ENCODE results near the gene RAB7B.

Gene RAB7B

DNA sequence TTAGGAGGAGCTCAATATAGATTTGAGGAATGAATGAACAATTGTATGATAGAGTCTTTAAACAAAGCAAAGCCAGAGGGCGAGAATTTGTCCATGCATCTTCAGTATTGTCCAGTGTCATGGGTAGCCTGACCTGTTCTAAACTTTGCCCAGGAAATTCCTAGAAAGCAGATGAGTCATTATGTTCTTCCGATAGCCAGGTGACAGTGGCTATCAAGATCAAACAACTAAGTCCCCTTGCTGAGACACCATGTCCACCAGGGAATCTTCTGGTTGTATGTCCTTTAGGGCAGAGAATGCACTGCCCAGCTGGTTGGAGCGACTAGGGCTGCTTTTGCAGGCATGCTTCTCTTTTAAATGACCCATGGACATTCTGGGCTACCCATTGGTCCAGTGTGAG is 58.1 kb downstream of the RAB7B start:
- no peak for DNase-seq

DNA sequence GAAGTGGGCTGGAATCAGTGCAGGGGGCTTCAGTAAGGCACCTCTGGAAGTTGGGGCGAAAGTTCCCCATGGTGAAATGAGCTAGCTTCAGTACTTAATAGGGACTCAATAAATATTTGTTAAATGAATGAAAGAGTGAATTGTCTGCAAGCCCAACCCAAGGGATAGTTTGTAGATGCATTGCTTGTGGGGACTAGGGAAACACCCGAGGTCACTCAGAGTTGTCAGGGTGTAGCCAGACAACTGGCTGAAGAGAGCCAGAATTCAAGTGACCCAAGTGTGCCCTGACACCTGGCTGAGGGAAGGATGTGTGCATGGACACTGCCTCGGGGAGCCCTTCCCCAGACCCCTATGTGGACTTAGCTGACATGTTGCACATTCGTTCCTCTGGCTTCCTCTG is 58.7 kb downstream of the RAB7B start:
- DNase-seq = no peak

DNA sequence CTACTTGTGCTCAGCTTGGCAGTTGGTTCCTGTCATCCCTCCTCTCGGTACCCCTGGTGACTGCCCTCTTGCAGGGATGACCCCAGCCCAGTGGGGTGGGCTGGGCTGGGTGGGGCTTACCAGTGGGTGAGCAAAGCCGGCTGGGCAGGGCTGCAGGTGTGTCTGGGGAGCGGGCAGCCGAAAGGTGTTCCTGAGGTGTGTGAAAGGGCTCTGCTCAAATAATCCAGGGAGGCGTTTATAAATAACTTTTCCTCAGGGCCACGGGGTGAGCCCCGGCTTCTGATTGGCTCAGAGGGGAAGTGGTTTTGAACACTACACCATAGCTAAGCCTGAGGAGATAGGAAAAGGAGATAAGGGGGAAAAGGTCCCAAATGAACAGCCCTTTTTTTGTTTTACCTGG is 60.0 kb downstream of the RAB7B start, which contains the start of gene SLC26A9:
SLC26A9 (minus strand) TSS at position 212 of the 400 bp plus-strand sequence. CDS start 7,636 bp downstream, outside the sequence.
- no peak for DNase-seq

DNA sequence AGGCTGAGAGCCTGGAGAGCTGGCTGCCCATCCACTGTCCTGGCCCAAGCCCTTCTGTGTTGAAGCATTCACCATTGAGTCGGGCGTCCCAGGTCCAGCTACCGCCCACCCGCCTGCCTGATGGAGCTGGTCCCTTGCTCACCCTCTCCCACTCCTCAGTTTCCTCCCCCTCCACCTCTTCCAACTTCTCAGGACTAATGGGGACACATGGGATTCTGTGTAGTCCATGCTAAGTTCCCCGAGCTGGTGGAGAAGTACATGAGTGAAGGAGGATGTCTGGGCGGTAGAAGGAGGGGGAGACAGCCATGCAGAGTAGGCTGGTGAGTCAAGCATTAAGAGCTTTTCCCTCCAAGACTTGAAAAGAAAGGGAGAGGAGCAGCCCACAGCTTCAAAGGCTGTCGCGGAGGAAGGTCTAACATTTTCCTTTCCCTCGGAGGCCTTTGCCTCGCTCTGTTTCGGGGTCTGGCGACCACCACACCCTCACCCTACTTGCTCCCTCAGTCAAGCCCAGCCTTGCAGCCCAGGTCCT is 60.5 kb downstream of the RAB7B start:
- no peak for DNase-seq

DNA sequence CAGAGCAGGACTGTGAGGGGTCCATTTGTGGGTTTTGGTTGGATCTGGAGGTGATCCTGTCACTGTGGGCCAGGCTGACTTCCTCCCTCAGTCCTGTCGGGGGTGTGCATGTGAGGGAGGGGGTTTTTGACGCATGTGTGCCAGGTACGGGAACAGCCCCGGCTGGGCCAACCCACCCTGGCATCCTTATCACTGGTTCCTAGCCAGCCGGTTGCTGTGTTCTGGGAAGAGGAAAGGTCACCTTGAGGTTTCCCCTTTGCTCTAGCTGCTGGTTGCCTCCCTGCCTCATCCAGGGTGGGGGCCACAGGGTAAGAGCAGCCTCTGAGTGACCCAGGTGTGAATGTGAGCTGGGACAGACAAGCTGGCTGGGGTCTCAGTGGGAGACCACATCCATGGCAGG is 62.5 kb downstream of the RAB7B start:
- DNase-seq = no peak

DNA sequence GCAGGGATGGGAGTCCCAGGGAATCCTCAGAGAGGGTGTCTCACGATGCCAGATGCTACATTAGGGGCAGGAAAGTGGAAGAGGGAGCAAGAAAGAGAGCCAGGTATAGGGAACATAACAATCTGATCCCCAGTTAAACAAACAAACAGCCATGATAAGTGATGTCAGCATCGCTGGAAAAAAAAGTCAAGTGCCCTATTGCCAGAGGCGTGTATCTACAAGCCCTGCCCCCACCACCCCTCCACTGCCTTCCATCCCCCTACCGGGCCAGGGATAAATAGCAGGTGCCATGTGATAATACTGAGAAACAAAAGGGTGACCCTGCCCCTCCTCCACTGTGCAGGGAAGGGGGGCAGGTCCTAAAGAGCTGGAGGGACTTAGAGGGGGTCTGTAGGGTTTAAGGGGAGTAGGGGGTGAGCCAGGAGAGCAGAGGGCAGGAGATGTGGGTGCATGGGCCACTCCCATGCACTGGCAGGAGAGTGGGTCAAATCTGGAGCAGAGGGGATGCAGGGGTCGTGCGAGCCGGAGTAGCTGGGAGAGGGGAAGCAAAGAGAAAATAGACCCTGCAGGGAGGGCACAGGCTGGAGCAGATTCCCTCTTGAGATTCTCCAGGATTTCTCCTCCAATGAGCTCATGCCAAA is 63.4 kb downstream of the RAB7B start:
- DNase-seq = peak; percentile 97

DNA sequence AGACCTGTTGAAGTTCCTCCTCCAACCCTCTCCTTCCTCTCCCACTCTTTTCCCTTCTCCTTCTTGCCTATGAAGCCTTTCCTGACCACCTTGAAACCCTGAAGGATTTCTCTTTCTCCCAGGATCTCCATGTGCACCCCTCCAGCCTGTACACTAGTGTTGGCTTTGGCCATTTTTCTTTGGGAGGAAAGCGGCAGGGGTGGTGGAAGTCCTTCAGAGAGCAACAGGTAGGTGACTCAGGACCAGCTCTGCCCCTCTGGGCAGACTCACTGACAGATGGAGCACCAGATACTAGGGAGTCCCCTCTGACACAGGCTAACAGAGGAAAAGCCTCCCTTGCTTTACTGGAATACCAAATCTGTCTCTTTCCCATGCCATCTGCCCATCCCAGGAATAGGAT is 64.5 kb downstream of the RAB7B start:
- no peak for DNase-seq

DNA sequence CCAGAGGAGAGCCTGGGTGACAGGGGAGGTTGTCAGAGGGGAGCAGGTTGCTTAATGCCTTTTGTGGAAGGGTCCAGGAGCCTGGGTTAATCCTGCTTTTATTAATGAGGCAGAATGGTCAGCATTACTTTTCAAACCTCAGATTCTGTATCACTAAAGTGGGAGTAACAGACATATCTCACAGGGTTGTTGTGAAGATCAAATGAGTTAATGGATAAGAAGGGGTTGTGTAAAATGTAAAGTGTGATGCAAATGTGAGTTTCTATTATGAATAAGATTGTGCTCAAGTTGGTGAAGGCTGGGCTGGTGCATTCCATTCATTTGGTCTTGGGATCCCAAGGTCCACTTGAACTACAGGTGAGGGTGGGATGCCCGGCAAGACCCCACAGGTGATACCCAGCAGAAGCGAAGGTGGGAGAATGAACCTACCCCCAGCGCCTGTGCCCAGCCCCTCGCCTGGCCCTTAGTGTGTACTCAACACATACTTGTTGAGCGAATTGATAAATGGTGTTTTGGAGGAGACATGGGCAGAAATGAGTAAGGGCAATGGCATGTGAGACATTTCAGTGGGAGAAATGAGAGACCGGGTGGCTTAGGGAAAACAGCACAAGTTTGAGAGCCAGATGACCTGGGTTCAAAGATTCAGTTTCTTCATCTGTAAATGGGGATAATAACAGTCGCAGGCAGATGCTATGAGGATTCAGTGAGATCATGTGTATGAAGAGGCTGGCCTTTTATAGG is 66.2 kb downstream of the RAB7B start:
- DNase-seq = no peak

DNA sequence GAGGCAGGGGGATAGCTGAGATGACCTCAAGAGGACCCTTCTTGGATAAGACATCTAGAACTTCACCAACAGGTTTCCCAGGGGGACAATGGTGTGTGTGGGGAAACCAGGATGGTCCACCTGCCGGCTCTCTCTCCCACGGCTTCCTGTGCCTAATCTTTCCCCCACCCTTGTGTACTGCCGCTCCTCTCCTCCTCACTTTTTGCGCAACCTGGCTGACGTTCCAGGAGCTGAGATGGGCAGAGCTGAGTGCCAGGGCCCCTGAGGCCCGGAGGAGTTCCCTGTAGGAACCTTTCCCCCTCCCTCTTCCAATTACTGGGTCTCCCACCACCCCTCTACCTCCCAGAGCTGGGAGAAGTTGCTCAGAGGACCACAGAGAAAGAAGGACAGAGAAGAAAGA is 66.9 kb downstream of the RAB7B start:
- no peak for DNase-seq

DNA sequence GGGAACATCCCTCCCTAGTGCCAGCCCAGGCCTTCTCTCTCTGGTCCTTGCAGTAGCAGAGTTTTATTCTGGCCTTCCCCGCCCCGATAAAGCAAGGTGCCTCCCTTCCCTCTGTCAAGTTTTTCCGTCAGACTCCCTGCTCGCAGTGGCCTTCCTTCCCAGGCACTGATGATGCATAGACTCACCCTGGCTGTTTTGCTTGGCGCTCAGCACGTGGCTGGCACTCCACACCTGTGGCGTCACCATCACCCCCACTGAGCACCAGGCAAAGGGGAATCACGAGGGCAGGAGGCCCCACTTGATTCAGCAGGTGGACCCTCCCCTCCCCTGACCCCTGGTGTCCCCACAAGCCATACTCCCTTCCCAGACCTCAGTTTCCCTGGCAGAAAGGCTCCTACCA is 67.3 kb downstream of the RAB7B start:
- DNase-seq = no peak

DNA sequence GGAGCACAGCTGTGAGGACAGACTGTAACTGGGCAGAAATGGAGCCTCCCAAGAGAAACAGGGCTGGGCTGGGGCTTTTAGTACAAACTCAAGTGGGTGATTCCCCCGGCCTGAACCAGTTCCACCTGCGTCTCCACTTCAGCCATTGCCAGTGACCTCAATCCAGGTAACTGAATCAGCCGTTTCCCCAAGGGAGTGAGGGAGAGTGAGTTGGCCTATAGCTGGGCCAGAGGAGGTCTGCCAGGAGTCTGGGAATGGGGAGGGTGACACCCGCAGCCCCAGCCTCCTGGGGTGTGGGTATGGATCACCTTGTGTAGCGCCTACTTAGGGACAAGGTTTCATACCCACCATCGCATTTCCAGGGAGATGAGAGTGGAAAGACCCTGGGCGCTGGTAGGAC is 68.4 kb downstream of the RAB7B start:
- DNase-seq = peak; percentile 92

DNA sequence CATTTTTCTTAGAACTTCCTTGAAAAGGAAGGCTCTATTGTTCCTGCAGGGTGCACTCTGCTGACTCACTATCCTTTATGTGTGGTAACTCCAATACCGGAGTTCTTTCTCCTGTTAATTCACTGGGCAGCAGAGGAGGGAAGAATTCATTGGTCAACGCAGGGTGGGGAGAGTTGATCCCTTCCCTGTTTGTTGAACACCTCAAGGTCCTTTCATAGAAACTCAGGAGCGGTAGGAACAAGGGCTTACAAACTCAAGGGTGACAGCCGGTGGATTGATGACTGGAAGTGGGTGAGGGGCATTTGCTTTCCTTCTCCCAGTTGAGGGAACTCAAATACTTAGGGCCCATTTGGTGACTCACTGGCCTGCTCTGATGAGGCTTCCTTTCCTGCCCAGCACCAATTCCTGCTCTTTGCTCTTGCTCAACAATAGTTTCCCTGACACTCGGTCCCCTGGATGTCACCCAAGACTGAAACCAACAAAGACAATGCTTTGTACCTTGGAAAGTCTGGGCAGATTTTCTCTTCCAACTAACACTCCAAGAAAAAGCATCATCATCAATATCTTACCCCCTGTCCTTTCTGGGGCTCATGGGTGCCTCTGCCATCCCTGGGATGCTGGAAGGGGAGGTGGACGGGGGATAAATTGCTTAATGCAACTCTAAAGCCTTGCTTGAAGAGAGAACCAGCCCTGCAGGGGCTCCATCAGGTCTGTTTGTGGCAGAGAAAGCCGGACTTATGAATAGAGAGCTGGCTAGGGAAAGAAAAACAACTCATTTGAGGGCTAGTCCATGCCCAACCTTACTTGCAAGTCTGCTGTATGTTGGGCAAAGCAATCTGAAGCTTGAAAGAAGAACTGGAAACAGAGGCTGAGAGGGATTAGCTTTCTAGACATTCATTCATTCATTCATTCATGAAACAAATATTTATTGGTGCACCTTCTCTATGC is 69.2 kb downstream of the RAB7B start:
- DNase-seq = no peak

DNA sequence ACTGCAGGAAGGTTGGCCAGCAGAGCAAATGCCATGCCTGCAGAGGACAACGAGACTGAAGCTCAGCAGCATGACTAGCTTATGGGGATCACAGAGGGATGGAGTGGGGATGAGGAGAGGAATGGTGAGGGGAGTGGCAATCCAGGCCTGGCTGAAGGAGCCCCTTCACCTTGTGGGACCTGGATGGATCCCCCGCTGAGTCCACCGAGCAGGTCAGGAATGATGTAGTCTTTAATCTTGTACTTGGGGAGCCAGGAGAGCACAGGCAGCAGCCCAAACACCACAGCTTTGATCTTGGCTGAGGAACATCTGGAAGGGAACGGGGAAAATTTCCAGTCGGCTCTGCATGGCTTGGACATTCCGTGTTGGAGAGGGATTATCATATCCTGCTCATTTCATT is 70.4 kb downstream of the RAB7B start:
- DNase-seq = no peak

DNA sequence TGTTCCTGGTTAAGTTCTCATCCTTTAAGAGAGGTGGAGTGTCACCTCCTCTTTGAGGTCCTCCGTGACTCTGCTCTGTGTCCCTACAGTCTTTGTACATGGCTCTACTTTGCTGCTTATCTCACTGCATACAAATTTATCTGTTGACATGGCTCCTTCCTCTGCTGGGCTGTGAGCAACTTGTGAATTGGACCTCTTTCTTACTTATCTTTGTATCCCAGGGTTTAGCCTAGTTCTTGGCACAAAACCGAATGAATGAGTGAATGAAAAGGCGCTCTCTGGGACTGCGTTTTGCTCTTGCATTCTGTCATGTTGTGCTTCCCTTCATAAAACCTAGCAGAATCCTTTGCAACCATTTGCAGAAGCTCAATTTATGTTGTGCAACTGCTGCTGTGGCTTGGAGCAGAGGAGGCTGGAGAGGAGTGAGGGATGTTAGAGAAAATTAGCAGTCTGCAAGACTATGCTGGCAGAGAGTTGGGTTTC is 72.4 kb downstream of the RAB7B start:
- DNase-seq = no peak

DNA sequence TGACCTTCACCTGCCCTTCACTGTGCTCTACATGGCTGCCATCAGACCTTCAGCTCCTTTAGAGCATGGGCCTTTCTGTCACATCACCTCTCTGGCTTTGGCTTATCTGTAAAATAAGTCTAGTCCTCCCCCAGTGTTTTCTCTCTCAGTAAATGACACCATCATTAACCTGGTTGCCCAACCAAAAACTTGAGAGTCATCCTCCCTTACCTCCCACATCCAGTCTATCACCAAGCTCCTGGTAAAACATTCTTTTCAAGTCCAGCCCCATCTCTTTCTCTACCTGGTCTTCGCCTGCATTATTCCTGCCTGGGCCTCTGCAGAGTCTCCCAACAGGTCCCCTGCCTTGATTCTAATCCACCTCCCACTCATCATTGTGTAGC is 73.0 kb downstream of the RAB7B start:
- DNase-seq = no peak

DNA sequence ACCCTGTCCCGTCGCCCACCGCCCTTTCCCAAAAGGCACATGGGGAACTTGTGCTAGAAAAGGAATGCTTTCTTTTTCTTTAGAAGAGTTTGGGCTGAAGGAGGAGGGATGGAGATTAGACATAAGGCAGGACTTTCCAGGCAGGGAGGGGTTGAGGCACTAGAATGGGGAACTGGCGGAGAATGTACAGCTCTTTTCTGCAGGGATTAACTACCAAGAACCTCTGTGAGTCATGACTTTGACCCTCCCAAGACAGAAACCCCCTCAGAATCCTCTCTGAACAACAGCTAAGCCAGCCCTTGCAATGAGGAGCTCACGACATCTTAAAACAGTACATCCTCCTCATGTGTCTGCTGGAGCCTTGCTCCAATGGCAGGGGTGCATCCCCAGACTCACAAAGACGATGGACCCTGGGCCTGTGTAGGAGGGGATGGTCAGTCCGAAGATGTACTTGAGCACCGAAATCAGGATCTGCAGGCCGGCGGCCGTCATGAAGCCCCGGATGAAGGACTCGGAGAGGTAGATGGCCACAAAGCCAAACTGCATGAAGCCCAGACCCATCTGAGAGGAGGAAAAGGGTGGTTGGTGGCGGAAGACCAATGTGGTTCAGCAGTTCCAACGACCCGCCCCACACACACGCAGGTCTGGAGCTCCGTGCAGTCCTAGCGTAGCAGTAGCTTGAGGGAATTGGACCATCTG is 73.5 kb downstream of the RAB7B start:
- no peak for DNase-seq

DNA sequence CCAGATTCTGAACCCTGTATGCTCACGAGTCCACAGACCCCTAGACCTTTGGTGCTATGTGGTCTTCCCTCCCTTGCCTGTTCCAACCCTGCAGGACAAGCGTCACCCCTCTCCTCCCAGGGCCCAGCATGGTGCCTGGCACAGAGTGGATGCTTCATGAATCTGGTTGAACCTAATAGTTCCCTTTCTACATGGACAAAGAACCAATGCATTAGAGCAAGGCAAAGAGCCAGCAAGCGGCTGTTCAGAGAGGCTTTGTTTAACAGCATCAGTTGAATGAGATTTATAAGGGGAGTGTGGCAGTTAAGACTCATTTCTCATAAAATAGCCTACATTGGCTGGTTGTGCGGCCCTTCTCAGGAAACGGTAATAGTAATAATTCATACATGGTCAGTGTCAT is 74.9 kb downstream of the RAB7B start:
- no peak for DNase-seq

DNA sequence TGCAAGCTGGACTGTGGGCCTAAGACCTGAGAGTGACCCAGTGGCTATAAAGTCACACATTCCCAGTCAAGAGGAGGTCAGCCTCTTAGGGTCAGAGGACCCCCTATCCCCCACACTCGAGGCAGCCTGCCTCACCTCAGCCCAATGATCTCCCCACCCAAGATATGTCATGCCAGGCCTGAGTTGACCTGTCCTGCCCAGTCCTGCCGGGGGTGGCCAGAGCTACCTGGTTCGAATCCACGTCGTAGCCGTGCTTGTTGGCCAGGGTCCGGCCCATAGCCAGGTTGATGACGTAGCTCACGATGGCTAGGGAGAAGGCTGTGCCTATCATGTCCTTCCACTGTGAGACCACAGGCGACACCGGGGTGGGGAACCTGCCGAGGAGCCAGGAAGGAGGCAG is 75.5 kb downstream of the RAB7B start:
- DNase-seq = no peak

DNA sequence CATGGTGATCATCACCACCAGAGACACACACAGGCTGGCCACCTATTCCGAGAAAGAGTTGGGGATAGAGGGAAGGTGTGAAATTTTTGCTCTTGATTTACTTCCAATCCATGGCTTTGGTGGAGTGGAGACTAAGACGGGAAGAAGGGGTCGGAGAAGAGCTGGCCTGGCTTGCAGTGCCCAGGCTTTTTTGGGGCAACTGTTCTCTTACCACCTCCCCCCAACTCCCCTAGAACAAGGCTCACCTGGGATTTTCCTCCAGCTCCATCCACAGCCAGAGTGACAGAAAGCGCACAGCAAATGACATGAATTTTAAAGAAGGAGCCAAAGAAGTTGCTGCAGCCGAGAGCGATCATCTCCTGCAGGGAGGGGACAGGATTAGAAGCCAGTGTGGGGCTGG is 75.9 kb downstream of the RAB7B start:
- DNase-seq = no peak

Data from NCI-H2107 (cell line).